ENCODE results near the gene ACE2.

The ACE2 gene

DNA sequence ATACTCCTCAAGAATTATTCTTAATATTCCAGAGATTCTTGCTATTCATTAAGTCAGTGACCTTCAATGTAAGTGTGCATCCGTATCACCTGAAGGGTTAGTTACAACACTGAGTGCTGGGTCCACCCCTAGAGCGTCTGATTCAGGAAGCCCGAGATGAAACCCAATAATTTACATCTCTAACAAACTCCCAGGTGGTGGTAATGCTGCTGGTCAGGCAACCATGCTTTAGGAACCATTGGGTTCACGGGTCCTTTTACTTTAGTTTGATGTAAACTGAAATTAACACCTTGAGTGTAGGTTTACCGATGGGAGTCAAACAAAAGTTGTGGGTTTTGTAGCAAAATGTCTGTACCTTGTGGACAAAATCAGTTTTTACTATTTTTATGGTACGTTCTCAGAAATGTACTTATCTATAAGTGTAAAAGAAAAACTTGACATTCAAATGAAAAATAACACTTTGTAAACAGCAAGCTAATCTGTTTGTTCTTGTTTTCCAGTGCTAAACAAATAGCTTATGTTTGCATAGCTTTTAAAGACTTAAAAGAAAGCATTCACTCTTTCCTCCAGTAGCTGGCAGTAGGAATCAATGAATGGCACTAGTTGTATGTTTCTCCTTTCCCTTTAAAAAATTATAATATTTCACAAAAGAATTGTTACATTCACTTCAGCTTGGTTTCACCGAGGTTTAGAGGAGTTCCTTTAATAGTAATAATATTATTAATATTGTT is 32.7 kb downstream of the ACE2 start:
- TF ChIP-seq TAF1 (IDR thresholded peaks at IDR 0.05; ENCODE audit: borderline replicate concordance, insufficient read depth, low read length) (no peak), FOXP2 (optimal IDR thresholded peaks at IDR 0.05; ENCODE audit: borderline replicate concordance, extremely low read depth, extremely low read length, insufficient read depth) (no peak), POLR2AphosphoS5 (IDR thresholded peaks at IDR 0.05; ENCODE audit: low read depth, low read length) (no peak), SIN3A (IDR thresholded peaks at IDR 0.05; ENCODE audit: borderline replicate concordance, insufficient read depth, low read length) (no peak)
- TF ChIP-seq, protein P1, sequence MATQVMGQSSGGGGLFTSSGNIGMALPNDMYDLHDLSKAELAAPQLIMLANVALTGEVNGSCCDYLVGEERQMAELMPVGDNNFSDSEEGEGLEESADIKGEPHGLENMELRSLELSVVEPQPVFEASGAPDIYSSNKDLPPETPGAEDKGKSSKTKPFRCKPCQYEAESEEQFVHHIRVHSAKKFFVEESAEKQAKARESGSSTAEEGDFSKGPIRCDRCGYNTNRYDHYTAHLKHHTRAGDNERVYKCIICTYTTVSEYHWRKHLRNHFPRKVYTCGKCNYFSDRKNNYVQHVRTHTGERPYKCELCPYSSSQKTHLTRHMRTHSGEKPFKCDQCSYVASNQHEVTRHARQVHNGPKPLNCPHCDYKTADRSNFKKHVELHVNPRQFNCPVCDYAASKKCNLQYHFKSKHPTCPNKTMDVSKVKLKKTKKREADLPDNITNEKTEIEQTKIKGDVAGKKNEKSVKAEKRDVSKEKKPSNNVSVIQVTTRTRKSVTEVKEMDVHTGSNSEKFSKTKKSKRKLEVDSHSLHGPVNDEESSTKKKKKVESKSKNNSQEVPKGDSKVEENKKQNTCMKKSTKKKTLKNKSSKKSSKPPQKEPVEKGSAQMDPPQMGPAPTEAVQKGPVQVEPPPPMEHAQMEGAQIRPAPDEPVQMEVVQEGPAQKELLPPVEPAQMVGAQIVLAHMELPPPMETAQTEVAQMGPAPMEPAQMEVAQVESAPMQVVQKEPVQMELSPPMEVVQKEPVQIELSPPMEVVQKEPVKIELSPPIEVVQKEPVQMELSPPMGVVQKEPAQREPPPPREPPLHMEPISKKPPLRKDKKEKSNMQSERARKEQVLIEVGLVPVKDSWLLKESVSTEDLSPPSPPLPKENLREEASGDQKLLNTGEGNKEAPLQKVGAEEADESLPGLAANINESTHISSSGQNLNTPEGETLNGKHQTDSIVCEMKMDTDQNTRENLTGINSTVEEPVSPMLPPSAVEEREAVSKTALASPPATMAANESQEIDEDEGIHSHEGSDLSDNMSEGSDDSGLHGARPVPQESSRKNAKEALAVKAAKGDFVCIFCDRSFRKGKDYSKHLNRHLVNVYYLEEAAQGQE (IDR thresholded peaks at IDR 0.05; ENCODE audit: insufficient read depth in 1 of 2, low read depth in 2 of 2, low read length in 2 of 2) = no peak

DNA sequence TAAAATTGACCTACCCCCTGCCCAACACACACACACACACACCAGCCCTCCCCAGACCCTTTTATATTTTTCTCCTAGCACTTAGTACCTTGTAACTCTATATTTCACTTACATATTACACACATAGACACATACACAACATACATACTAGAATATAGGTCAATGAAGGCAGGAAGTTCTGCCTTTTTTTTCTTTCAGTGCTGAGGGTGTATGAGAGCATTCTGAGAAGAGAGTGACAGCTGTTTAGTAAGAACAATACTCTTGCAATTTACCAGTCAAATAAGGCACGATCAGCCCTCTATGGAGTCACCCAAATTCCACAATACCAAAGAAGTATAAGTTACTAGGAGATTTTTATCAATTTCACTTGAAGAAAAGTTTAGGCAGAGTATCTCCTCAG is 33.5 kb downstream of the ACE2 start:
- TF ChIP-seq SIN3A (IDR thresholded peaks at IDR 0.05; ENCODE audit: borderline replicate concordance, insufficient read depth, low read length) (no peak), FOXP2 (optimal IDR thresholded peaks at IDR 0.05; ENCODE audit: borderline replicate concordance, extremely low read depth, extremely low read length, insufficient read depth) (no peak), TAF1 (IDR thresholded peaks at IDR 0.05; ENCODE audit: borderline replicate concordance, insufficient read depth, low read length) (no peak), POLR2AphosphoS5 (IDR thresholded peaks at IDR 0.05; ENCODE audit: low read depth, low read length) (no peak)
- TF ChIP-seq, protein P1 (IDR thresholded peaks at IDR 0.05; ENCODE audit: insufficient read depth in 1 of 2, low read depth in 2 of 2, low read length in 2 of 2) = no peak

DNA sequence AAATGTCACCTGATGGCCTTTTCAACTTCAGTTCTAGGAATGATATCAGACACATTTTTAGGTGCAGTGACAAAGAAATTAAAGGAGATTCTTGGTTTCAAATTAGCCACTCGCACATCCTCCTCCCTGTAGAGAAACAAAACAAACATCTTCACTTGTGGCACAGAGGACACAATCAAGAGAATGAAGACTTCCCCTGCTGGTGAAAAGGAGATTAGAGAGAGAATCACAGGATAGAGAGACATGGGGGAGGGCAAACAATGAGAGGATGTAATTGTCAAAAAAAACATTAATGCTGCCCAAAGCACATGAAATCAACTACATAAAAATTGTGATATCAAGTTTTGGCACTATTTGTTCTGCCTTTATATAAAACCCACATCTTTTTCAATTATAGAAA is 34.5 kb downstream of the ACE2 start:
- TF ChIP-seq SIN3A (IDR thresholded peaks at IDR 0.05; ENCODE audit: borderline replicate concordance, insufficient read depth, low read length) (no peak), POLR2AphosphoS5 (IDR thresholded peaks at IDR 0.05; ENCODE audit: low read depth, low read length) (no peak), FOXP2 (optimal IDR thresholded peaks at IDR 0.05; ENCODE audit: borderline replicate concordance, extremely low read depth, extremely low read length, insufficient read depth) (no peak), TAF1 (IDR thresholded peaks at IDR 0.05; ENCODE audit: borderline replicate concordance, insufficient read depth, low read length) (no peak)
- TF ChIP-seq, protein P1 (IDR thresholded peaks at IDR 0.05; ENCODE audit: insufficient read depth in 1 of 2, low read depth in 2 of 2, low read length in 2 of 2) = no peak

- no peak for TF ChIP-seq TAF1 (IDR thresholded peaks at IDR 0.05; ENCODE audit: borderline replicate concordance, insufficient read depth, low read length)
- TF ChIP-seq POLR2AphosphoS5 (IDR thresholded peaks at IDR 0.05; ENCODE audit: low read depth, low read length) = no peak
- TF ChIP-seq SIN3A (IDR thresholded peaks at IDR 0.05; ENCODE audit: borderline replicate concordance, insufficient read depth, low read length) = no peak
- TF ChIP-seq, protein P1 (IDR thresholded peaks at IDR 0.05; ENCODE audit: insufficient read depth in 1 of 2, low read depth in 2 of 2, low read length in 2 of 2) = no peak
- TF ChIP-seq FOXP2 (optimal IDR thresholded peaks at IDR 0.05; ENCODE audit: borderline replicate concordance, extremely low read depth, extremely low read length, insufficient read depth) = no peak
Observed at GRCh38 chrX:15564981-15565579, 35.7 kb downstream of the ACE2 start.
